IMR-90 (cell line): ENCODE measurements around the gene WDR37. TPM values are rescaled to one million over a fixed set of nuclear protein-coding genes. Genes with fewer than 3 reads are reported as not detected.

Experiments used
- ATAC-seq: fragments of 200-7000 bp; cut with Tn5 transposase; 2 replicates; pipeline ENCODE4 v1.9.1; 2020; ENCODE audit warnings: low read depth, mild to moderate bottlenecking, moderate library complexity
- BruUV-seq: library from RNA; stranded (reverse); fragments of 400-500 nt; replicated peaks from 2 replicates; lab custom pipeline; 2021; lab: Mats Ljungman, UMichigan
- CTCF ChIA-PET: fragments of 300-600 bp; formaldehyde crosslinking; extraction: SDS; loops from one replicate; lab custom pipeline; 2021; ENCODE audit warnings: antibody characterized with exemption; lab: Yijun Ruan, JAX
- POLR2A ChIA-PET: fragments of 300-600 bp; sonication (Branson Sonifier 250); formaldehyde crosslinking; loops from one replicate; lab custom pipeline; 2022; ENCODE audit warnings: antibody characterized with exemption; ENCODE audit not compliant: unreplicated experiment; lab: Charles Lee
- DNase-seq: peaks from one replicate; pipeline ENCODE4 v3.0.0; 2013
- H2AFZ ChIP-seq: replicated peaks from 2 replicates; pipeline ENCODE3; 2013; ENCODE audit warnings: low read length, mild to moderate bottlenecking; ENCODE audit not compliant: poor library complexity
- H2AK5ac ChIP-seq: 2 replicates; pipeline ENCODE4 v1.6.1; 2013; ENCODE audit warnings: low read depth, low read length, inconsistent platforms
- H2AK9ac ChIP-seq: replicated peaks from 2 replicates; pipeline ENCODE3; 2013; ENCODE audit warnings: mild to moderate bottlenecking, low read depth, low read length, moderate library complexity; ENCODE audit not compliant: poor library complexity
- H2BK120ac ChIP-seq: 2 replicates; pipeline ENCODE4 v1.6.1; 2013; ENCODE audit warnings: low read depth, low read length, inconsistent platforms
- H2BK15ac ChIP-seq: 3 replicates; pipeline ENCODE4 v1.6.1; 2013; ENCODE audit warnings: low read depth, low read length, inconsistent platforms
- H2BK20ac ChIP-seq: 2 replicates; pipeline ENCODE4 v1.6.1; 2013; ENCODE audit warnings: low read depth, mild to moderate bottlenecking, inconsistent platforms, low read length, moderate library complexity
- H2BK5ac ChIP-seq: 2 replicates; pipeline ENCODE4 v1.6.1; 2013; ENCODE audit warnings: mild to moderate bottlenecking, low read depth, low read length, inconsistent platforms; ENCODE audit not compliant: poor library complexity, severe bottlenecking
- H3K14ac ChIP-seq: replicated peaks from 2 replicates; pipeline ENCODE4 v1.6.1; 2013; ENCODE audit warnings: low read depth, low read length, inconsistent platforms
- H3K18ac ChIP-seq: 2 replicates; pipeline ENCODE4 v1.6.1; 2013; ENCODE audit warnings: low read depth, low read length, control low read depth
- H3K23ac ChIP-seq: 2 replicates; pipeline ENCODE4 v1.6.1; 2013; ENCODE audit warnings: low read depth, low read length, inconsistent platforms
- H3K27ac ChIP-seq: 2 replicates; pipeline ENCODE4 v1.5.1; 2013; ENCODE audit warnings: mild to moderate bottlenecking, control low read depth, low read length; ENCODE audit not compliant: insufficient read depth
- H3K27me3 ChIP-seq: 2 replicates; pipeline ENCODE4 v1.6.1; 2013; ENCODE audit warnings: low read length; ENCODE audit not compliant: control insufficient read depth, insufficient read depth
- H3K36me3 ChIP-seq: 2 replicates; pipeline ENCODE4 v1.6.1; 2013; ENCODE audit warnings: low read length, mixed read lengths; ENCODE audit not compliant: control insufficient read depth, insufficient read depth
- H3K4ac ChIP-seq: 2 replicates; pipeline ENCODE4 v1.6.1; 2013; ENCODE audit warnings: low read depth, low read length, inconsistent platforms
- H3K4me1 ChIP-seq: 2 replicates; pipeline ENCODE4 v1.6.1; 2013; ENCODE audit warnings: low read length, mixed read lengths; ENCODE audit not compliant: control insufficient read depth, insufficient read depth
- H3K4me2 ChIP-seq: 2 replicates; pipeline ENCODE4 v1.6.1; 2013; ENCODE audit warnings: low read depth, mild to moderate bottlenecking, control low read depth, low read length, moderate library complexity
- H3K4me3 ChIP-seq: 2 replicates; pipeline ENCODE4 v1.5.1; 2013; ENCODE audit warnings: low read depth, mild to moderate bottlenecking, control low read depth, low read length, moderate library complexity; ENCODE audit not compliant: insufficient read depth
- H3K56ac ChIP-seq: 2 replicates; pipeline ENCODE4 v1.6.1; 2013; ENCODE audit warnings: low read length, inconsistent platforms; ENCODE audit not compliant: insufficient read depth; ENCODE audit errors: extremely low read depth
- H3K79me1 ChIP-seq, 2 experiments: 2 replicates each; pipeline ENCODE4 v1.6.1; 2013; ENCODE audit warnings: low read length in 2 of 2, inconsistent platforms in 1 of 2, low read depth in 1 of 2
- H3K9ac ChIP-seq: 2 replicates; pipeline ENCODE4 v1.6.1; 2013; ENCODE audit warnings: low read depth, low read length, control low read depth
- H3K9me1 ChIP-seq: 2 replicates; pipeline ENCODE4 v1.6.1; 2013; ENCODE audit warnings: low read length, inconsistent platforms; ENCODE audit not compliant: insufficient read depth
- H3K9me3 ChIP-seq: 2 replicates; pipeline ENCODE4 v1.6.1; 2013; ENCODE audit warnings: low read length; ENCODE audit not compliant: control insufficient read depth, insufficient read depth
- H4K20me1 ChIP-seq: 2 replicates; pipeline ENCODE4 v1.6.1; 2013; ENCODE audit warnings: low read length, inconsistent platforms; ENCODE audit not compliant: insufficient read depth
- H4K5ac ChIP-seq: 2 replicates; pipeline ENCODE4 v1.6.1; 2013; ENCODE audit warnings: mild to moderate bottlenecking, low read depth, low read length, control low read depth
- H4K8ac ChIP-seq, 2 experiments: 2 replicates each; pipeline ENCODE4 v1.6.1; 2013; ENCODE audit warnings: low read depth in 2 of 2, low read length in 2 of 2, control low read depth in 1 of 2, inconsistent platforms in 1 of 2
- H4K91ac ChIP-seq: 2 replicates; pipeline ENCODE4 v1.6.1; 2013; ENCODE audit warnings: low read depth, low read length, inconsistent platforms; ENCODE audit not compliant: insufficient read depth
- BHLHE40 ChIP-seq: fragments of 150-350 bp; IDR thresholded peaks from 2 replicates; pipeline ENCODE4 v1.6.1; 2016; ENCODE audit warnings: mild to moderate bottlenecking, low read depth, low read length
- CEBPB ChIP-seq: IDR thresholded peaks from 2 replicates; pipeline ENCODE4 v1.6.1; 2012; ENCODE audit warnings: low read depth, low read length, improper control_type of control experiment
- CHD1 ChIP-seq: IDR thresholded peaks from 2 replicates; pipeline ENCODE4 v1.6.1; 2012; ENCODE audit warnings: low read depth, low read length, improper control_type of control experiment
- CTCF ChIP-seq: conservative IDR thresholded peaks from 2 replicates; pipeline ENCODE4 v1.5.1; 2012; ENCODE audit warnings: mild to moderate bottlenecking, low read depth, low read length, improper control_type of control experiment
- MAFK ChIP-seq: IDR thresholded peaks from 2 replicates; pipeline ENCODE4 v1.6.1; 2012; ENCODE audit warnings: low read depth, low read length, improper control_type of control experiment
- MXI1 ChIP-seq: IDR thresholded peaks from 2 replicates; pipeline ENCODE4 v1.6.1; 2012; ENCODE audit warnings: low read depth, mild to moderate bottlenecking, low read length, moderate library complexity, borderline replicate concordance
- NFE2L2 ChIP-seq: fragments of 150-350 bp; IDR thresholded peaks from 2 replicates; pipeline ENCODE4 v1.6.1; 2016; ENCODE audit warnings: low read depth, mild to moderate bottlenecking, low read length
- POLR2A ChIP-seq: IDR thresholded peaks from 2 replicates; pipeline ENCODE4 v1.6.1; 2012; ENCODE audit warnings: mild to moderate bottlenecking, low read depth, low read length
- RAD21 ChIP-seq: IDR thresholded peaks from 2 replicates; pipeline ENCODE4 v1.6.1; 2012; ENCODE audit warnings: low read length, improper control_type of control experiment
- RCOR1 ChIP-seq: IDR thresholded peaks from 2 replicates; pipeline ENCODE4 v1.6.1; 2012; ENCODE audit warnings: mild to moderate bottlenecking, low read length, improper control_type of control experiment; ENCODE audit not compliant: insufficient replicate concordance
- RFX5 ChIP-seq: IDR thresholded peaks from 2 replicates; pipeline ENCODE4 v1.8.0; 2012; ENCODE audit warnings: low read depth, mild to moderate bottlenecking, low read length, moderate library complexity
- SMC3 ChIP-seq: fragments of 150-350 bp; IDR thresholded peaks from 2 replicates; pipeline ENCODE4 v1.6.1; 2016; ENCODE audit warnings: low read depth, mild to moderate bottlenecking, antibody characterized with exemption, low read length, moderate library complexity
- WGBS, 2 experiments: methylation state at CpG; one replicate each; pipeline versions ENCODE4 v1.1.5 to v1.1.7; 2013; ENCODE audit warnings: missing lambda C conversion rate in 2 of 2; ENCODE audit not compliant: insufficient read length in 1 of 2; ENCODE audit errors: extremely low coverage in 2 of 2; 5-methylcytosine and 5-hydroxymethylcytosine counted together
- dilution Hi-C: fragments of 300-500 bp; cut with HindIII; formaldehyde crosslinking; loops from one replicate; pipeline ENCODE4 v1.14.3; 2018; ENCODE audit warnings: low sequenced_read_pairs; ENCODE audit not compliant: unreplicated experiment
- in situ Hi-C: fragments of 300-500 bp; cut with MboI; formaldehyde crosslinking; loops from 3 replicates; pipeline ENCODE4 v1.14.3; 2019; ENCODE audit warnings: low sequenced_read_pairs, inconsistent platforms, mixed read lengths
- intact Hi-C: fragments of 100-400 bp; cut with micrococcal nuclease; formaldehyde crosslinking; loops from 2 replicates; pipeline ENCODE4 v1.10.0; 2022
- polyA plus RNA-seq, 3 experiments: library from polyadenylated mRNA; depleted of rRNA; stranded (reverse); fragments of >200 nt; gene quantifications; 2 replicates each; pipeline ENCODE4 v1.2.3, GENCODE V29; 2012; ENCODE audit warnings: low replicate concordance in 1 of 3
- total RNA-seq: library from RNA; depleted of rRNA; stranded (reverse); fragments of >200 nt; gene quantifications from 2 replicates; pipeline ENCODE4 v1.2.3, GENCODE V29; 2012
- TF ChIP-seq, protein P1 (sequence below): fragments of 150-350 bp; IDR thresholded peaks from 2 replicates; pipeline ENCODE4 v1.6.1; 2016; ENCODE audit warnings: low read depth, mild to moderate bottlenecking, low read length, moderate library complexity, borderline replicate concordance

The WDR37 gene
- total and polyA plus RNA-seq, 2 of the 4 experiments (the other 2 are of a cell fraction) = 12.7 to 14.5 TPM

- H3K79me1 ChIP-seq = no peaks in the 10 kb centered on the region
- H4K8ac ChIP-seq = no peak overlapping the region
- H3K14ac ChIP-seq = no peak overlapping the region
- POLR2A ChIA-PET = no interaction called here
- H2AK9ac ChIP-seq = no peak overlapping the region
- dilution Hi-C loops = no loop called here
- H3K4me2 ChIP-seq = no peak overlapping the region
- no peak overlapping the region for H3K4ac ChIP-seq
- H3K4me1 ChIP-seq = no peaks in the 10 kb centered on the region
- in situ Hi-C loops = no loop called here
- intact Hi-C loops = no loop called here
- H2AK5ac ChIP-seq = no peak overlapping the region
- ATAC-seq = no peak
- no peak for TF ChIP-seq RAD21
- TF ChIP-seq RFX5 = no peak
- TF ChIP-seq MXI1 = no peak
- no peak for TF ChIP-seq CHD1
- TF ChIP-seq NFE2L2 = no peak
- TF ChIP-seq POLR2A = no peak
- no peak for TF ChIP-seq CEBPB
- TF ChIP-seq SMC3 = no peak
- TF ChIP-seq, protein P1, sequence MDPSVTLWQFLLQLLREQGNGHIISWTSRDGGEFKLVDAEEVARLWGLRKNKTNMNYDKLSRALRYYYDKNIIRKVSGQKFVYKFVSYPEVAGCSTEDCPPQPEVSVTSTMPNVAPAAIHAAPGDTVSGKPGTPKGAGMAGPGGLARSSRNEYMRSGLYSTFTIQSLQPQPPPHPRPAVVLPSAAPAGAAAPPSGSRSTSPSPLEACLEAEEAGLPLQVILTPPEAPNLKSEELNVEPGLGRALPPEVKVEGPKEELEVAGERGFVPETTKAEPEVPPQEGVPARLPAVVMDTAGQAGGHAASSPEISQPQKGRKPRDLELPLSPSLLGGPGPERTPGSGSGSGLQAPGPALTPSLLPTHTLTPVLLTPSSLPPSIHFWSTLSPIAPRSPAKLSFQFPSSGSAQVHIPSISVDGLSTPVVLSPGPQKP = no peak
- no peak for TF ChIP-seq RCOR1
- no peak for TF ChIP-seq BHLHE40
- TF ChIP-seq CTCF = no peak
- TF ChIP-seq MAFK = no peak
- H2BK20ac ChIP-seq = no peak overlapping the region
- no TSS peak for BruUV-seq
- H3K18ac ChIP-seq = no peak overlapping the region
- no peaks in the 10 kb centered on the region for H4K20me1 ChIP-seq
- no peak for DNase-seq
- H2BK5ac ChIP-seq = no peak overlapping the region
- H3K4me3 ChIP-seq = no peak overlapping the region
- no peak overlapping the region for H3K27ac ChIP-seq
- no peaks in the 10 kb centered on the region for H3K9me1 ChIP-seq
- H3K56ac ChIP-seq = no peak overlapping the region
- H3K36me3 ChIP-seq = peaks cover 12% of the 10 kb centered on the region
- H2AFZ ChIP-seq = no peak overlapping the region
- 76% methylated on average over 7 of the region's 12 CpGs; no CpG with 5 or more reads in 1 of the 2 experiments for WGBS, 2 experiments
- no peak overlapping the region for H4K91ac ChIP-seq
- H2BK120ac ChIP-seq = no peak overlapping the region
- no peaks in the 10 kb centered on the region for H3K9me3 ChIP-seq
- H3K9ac ChIP-seq = no peak overlapping the region
- CTCF ChIA-PET = no interaction called here
- no peaks in the 10 kb centered on the region for H3K27me3 ChIP-seq
- H2BK15ac ChIP-seq = no peak overlapping the region
- no peak overlapping the region for H4K5ac ChIP-seq
- H3K23ac ChIP-seq = no peak overlapping the region
These were observed 32.1 kb upstream of the WDR37 start for GRCh38 chr10:1024103-1024502.
